ENCODE results near the gene SRPRA. TPM values are rescaled to one million over a fixed set of nuclear protein-coding genes. Genes with fewer than 3 reads are reported as not detected.
"Not testable (repeated sequence)": the region's sequence is repeated elsewhere in the genome, so short reads cannot be mapped to it uniquely, and the experiment has no call there.

The SRPRA gene
- polyA plus RNA-seq, 1 donor, result 86.6 TPM

- no peak for DNase-seq
These were observed 19.5 kb upstream of the SRPRA start for GRCh38 chr11:126288237-126288636.

DNA sequence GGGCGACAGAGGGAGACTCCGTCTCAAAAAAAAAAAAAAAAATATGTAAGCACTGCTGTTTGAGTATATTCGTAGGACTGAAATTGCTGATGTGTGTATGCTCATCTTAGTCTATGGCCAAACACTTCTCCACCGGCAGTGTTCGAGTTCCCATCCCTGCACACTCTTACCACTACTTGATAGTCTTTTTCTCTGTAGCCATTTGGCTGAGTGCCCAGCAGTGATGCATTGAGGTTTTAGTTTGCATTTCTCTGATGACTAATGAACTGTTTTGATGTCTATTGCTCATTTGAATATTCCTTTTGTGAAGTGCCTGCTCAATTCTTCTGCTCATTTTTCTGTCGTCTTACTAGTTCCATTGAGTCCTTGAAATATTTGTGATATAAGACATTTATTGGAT lies 16.1 kb upstream of the SRPRA start:
- DNase-seq, result no peak

DNA sequence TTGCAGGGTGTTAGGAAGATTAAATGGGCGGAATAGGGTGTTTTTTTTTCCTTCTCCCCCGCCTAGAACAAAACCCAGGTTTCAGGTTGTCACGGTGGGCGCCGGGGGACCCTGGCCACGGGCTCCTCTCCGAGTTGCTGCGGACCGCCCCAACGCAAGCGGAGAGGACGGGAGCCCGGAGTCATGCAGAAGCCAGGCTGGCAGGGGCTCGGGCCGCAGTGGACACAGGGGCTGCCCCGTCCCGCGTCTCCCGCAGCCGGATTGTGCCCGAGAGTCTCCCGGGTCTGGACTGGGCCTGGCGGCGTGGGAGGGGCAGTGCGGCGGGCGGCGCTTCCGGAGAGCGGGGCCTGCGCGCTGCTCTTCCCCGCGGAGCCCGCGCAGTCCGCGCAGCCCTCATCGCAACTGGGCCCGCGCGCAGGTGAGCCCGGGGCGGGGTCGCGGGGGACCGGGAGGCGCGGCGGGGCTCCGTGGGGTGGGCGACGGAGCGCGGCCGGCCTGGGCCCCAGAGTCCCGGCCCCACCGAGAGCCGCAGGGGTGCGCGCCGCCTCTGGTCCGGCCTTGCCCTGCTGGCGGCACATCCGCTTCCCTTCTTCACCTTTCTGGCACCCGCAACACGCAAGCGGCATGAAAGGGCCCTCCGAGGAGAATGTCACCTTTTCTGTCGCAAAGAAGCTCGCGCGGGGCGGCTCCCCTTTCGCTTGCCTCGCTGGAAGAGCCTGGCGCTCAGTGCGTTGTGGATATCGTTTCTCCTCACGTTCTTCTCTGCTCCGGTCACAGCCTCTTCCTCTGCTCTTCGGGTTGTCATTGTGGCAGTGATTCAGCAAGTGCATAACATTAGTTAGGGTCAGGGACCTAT lies 14.3 kb upstream of the SRPRA start, which contains the start of gene TIRAP:
TSS of gene TIRAP (plus strand) at position 358 of the 856 bp plus-strand sequence. CDS start 7,802 bp downstream, outside the sequence.
- peak; percentile 50 for DNase-seq

DNA sequence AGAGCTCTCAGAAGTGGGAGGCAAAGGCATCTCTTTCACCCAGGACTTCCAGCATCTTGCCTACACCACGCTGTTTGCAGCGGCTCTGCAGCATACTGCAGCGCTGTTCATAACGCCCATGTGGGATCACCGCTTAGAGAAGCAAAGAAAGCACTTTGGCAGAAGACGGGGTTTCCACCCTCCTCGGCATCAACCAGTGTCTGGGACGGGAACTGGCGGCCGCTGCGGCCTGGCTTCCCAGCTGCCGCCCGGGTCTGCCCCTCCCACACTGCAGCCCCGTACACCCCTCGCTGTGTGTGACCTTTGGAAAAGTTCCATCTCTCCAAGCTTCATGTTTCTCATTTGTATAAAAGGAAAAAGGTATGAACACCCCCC lies 13.7 kb upstream of the SRPRA start:
- DNase-seq, result no peak

- no peak for DNase-seq
These were observed 13.0 kb upstream of the SRPRA start for GRCh38 chr11:126281666-126282175.

DNA sequence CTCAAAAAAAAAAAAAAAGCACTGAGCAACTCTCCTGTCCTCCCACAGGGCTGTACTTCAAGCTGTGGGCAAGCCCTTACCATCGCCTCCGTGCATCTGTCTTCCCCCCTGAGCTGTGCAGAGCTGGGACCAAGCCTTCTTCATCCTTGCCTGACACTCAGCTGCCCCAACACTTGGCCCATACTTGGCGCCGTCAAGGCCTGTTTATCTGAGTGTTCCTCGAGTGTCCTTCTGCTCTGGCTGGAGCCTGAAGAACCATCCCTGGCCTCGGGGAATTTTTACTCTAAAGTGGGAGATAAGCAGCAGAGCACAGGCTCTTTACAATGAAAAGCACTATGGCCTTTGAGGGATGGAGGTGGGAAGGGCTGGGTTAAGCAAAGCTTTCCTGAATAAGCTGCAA lies 12.6 kb upstream of the SRPRA start:
- DNase-seq, result no peak

DNA sequence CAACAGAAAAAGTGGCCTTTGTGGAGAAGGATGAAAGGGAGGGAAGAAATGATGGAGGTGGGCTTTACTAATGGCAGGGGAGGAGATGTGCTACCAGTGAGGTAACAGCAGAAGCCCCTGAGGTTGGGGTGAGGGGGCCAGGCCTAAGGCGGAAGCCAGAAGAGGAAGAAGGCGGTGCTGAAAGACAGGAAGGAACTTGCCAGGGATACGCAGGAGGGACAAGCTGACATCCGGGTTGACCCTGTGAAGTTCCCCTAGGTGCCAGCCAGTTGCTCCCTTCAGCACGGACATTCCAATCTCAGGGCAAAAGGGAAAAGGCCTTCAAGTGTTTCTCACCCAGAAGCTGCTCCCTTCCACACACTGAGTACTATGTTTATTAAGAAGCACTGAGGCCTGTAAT lies 11.9 kb upstream of the SRPRA start:
- DNase-seq, result no peak

DNA sequence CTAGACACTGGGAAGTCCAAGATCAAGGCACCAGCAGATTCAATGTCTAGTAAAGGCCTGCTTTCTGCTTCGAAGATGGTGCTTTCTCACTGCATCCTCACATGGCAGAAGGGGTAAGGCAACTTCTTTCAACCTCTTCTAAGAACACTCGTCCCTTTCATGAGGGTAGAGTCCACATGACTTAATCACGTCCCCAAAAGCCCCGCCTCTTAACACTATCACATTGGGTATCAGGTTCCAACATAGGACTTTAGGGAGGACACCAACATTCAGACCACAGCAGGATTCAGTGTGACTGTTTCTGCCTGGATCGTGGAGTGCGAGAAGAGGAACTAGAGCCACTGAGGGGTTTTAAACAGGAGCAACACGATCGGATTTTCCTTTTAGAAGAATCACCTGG lies 10.5 kb upstream of the SRPRA start:
- DNase-seq, result no peak

DNA sequence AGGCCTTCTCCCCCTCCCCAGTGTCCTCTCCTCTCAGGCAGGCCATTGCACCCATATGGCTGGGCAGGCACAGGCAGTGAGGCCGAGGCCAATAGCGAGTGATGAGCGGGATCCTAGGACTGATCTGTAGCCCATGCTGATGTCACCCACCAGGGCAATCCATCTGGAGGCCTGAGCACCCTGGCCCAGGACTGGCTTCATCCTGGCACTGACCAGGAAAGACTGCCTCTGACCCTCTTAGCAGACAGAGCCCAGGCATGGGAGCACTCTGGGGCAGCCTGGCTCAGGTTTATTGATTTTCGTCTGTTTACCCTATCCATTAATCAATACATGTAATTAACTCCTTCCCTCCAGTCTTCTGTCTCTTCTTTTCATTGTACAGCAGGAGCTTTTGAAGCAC lies 9.1 kb upstream of the SRPRA start:
- DNase-seq, result no peak

GRCh38 chr11:126277322-126277721 lies 8.6 kb upstream of the SRPRA start:
- no peak for DNase-seq

- no peak for DNase-seq
These were observed 361 bp downstream of the SRPRA start for GRCh38 chr11:126268361-126268707.

GRCh38 chr11:126267650-126268049 lies 1.0 kb downstream of the SRPRA start:
- DNase-seq, result no peak

GRCh38 chr11:126265811-126266210 lies 2.9 kb downstream of the SRPRA start:
- no peak for DNase-seq

GRCh38 chr11:126263489-126263888 lies 5.2 kb downstream of the SRPRA start:
- DNase-seq, result no peak

- no peak for DNase-seq
These were observed 6.5 kb downstream of the SRPRA start for GRCh38 chr11:126262216-126262615.

DNA sequence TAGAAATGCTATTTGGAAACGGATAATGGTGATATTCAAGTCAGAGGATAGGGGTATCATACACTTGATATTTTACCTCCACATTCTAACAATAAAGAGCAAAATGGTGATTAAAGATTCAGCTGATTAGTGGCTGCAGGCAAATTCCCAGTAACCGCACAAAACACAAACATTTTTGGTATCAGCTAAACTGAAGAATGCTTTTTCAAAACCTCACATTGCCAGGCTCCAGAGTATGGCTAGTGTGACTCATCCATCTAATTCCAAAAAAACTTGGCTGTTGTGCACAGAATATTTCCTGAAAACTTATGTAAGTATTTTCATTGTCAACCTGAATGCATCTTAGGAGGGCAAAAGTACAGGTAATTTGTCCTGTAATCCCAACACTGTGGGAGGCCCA lies 10.9 kb downstream of the SRPRA start:
- DNase-seq, result no peak

DNA sequence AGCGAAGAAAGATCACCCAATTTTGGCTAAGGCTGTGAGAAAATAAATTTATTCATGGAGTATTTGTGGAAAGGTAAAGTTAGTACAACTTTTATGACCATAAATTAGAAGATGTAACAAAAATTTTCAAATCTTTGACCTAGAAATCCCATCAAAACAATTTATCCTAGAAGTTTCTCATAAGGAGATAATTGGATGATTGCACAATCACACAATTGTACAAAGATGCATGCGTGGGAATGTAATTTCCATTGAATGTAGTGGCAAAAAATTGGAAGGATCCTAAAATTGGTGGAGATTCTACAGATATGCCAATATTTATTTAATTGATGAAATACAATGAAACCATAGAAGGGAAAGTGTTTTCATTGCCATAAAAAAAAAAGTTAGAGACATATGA lies 11.6 kb downstream of the SRPRA start:
- DNase-seq, result no peak

- no peak for DNase-seq
These were observed 12.5 kb downstream of the SRPRA start for GRCh38 chr11:126256216-126256615.

GRCh38 chr11:126255507-126255906 lies 13.2 kb downstream of the SRPRA start:
- DNase-seq, result not testable (repeated sequence)

GRCh38 chr11:126254819-126255218 lies 13.9 kb downstream of the SRPRA start:
- no peak for DNase-seq

DNA sequence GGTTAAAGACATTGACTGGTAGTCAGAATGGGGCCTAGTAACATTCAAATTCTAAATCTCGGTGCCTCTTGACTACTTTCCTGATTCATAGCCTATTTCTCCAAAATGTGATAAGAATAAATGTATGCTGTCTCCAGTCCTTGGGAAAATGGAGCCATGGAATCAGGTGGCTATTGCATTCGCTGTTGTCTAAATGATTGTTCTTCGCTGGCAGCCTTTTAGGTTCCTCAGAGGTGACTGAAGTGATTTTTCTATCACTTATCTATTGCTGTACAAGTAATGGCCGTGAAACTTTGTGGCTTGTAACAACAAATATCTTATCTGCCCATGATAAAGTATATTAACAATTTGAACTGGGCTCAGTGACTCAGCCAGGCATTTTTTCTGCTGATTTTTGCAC lies 15.4 kb downstream of the SRPRA start:
- DNase-seq, result no peak

DNA sequence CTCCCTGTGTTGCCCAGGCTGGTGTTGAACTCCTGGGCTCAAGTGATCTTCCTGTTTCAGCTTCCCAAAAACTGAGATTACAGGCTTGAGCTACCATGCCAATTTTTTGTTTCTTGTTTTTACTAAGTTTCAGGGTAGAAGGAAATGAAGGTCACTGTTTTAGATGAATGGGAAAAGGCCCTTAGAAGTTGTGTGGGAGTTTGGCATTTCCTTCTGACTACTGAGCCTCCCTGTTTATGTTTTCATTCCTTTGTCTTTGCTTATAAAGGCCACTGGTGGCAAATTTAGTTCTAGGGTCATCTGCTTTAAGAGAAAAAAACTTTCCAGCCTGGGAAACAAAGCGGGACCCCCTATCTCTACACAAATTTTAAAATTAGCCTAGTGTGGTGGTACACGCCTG lies 22.1 kb downstream of the SRPRA start:
- no peak for DNase-seq

- no peak for DNase-seq
These were observed 35.3 kb downstream of the SRPRA start for GRCh38 chr11:126233391-126233790.

DNA sequence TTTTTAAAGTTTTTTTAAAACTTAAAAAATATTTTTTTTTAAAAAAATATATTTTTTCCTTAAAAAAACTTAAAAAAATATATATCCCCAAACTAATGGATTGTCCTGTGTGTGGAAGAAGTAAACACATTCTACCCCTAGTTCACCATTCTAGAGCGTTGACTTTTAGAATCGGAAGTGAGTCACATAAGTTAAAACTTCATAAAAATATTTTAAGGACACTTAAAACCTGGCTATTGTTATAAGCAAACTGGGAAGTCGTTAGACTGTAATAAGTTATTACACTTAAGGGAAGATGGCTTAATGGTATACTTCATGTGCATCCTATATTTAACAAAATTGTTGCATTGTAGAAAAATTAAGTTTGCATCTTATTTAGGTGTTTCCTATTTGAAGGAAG lies 36.0 kb downstream of the SRPRA start:
- no peak for DNase-seq
